HG02763 (cell line): ENCODE results near the gene NRAP.

Source experiments
- ATAC-seq: cut with Tn5 transposase; IDR thresholded peaks from one replicate; pipeline ENCODE4 v1.9.1; 2021; ENCODE audit warnings: mild to moderate bottlenecking, moderate library complexity; ENCODE audit not compliant: unreplicated experiment

NRAP gene

DNA sequence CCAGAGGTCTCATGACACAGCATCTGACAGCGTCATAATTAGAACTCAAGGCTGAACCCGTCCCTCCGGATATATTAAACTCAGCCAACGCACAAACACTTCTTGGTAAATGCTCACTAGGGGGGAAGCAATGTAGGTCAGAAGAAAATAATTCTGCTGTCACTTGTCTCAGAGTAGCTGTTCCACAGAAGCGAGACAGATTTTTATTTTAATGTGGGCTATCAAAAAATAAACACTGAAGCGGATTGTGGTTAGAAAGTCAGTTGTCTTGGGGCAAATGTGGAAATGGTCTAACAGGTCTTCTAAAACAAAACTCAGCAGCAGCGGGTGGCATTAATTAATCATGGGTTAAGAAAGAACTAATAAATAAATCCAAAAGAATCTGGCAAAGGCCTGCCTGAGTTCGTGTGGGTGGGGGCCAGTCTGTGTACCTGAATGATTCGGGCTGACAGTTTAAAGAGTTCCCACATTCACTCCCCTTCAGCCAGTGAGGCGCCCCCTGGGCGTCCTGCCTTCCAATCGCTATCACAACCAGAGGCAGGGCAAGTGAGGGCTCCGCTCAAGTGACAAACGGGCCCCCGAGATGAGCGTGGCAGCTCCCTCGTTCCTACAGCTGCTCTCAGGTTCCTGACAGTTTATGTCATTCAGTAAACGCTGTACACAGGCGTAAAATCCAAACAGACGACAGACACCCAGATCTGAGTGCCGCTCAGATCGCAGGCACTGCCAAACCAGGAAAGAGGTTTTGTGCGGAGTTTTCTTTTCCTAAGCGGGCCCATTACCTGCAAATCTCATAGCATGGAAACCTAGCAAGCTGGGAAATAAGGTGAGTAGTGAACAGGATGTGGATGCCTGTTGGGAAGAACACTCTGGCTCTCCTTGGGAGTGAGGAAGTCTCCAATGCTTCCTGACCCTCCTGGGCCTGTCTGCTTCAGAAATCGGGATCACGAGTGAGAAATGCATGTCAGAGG lies 52.9 kb downstream of the NRAP start:
- ATAC-seq = no peak

DNA sequence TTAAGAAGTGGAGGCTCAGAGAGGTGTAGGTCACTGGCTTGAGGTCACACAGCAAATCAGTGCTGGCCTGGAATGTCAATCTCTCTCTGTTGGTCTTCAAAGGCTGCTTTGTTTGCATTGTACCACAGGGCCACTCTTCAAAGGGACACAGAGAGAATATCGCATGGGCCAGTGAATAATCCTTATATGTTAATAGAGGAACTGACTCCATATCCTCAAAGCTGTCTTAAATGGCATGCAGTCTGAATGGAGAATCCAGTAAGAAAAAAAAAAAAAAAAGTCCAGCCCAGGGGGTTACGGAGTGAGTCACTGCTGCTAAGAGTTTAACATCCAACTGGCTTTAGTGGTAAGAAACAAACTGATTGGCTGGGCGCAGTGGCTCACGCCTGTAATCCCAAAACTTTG lies 54.1 kb downstream of the NRAP start:
- ATAC-seq = no peak

DNA sequence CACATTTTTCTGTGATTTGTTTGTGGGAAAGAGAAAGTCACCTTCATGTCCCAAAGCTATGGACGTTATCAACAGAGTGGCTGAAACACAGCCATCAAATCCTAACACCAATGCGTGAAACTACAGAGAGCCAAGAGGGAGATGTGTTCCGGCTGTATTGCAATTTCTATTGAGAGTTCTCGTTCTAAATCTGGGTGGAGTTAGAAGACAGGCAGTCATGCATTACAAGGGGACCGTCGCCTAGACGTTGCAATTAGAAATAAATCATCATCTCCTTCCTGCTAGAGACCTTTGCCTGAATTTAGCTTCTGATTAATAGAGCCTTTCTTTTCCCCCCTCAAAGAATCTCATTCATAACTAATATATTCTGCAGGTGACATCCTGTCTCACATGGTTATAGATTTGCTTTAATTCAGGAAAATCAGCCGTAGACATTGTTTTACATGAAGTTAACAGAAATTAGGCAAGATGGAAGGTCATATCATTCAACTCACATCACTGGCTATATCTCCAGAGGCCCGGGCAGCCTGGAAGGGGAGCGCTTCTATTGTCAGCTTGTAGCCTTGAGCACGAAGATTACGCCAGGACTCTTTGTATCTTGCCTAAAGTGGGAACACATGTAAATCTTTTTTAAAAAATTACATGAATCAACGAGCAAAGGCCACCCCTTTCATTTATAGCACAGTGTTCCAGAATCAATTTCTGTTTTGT lies 58.4 kb downstream of the NRAP start:
- no peak for ATAC-seq

DNA sequence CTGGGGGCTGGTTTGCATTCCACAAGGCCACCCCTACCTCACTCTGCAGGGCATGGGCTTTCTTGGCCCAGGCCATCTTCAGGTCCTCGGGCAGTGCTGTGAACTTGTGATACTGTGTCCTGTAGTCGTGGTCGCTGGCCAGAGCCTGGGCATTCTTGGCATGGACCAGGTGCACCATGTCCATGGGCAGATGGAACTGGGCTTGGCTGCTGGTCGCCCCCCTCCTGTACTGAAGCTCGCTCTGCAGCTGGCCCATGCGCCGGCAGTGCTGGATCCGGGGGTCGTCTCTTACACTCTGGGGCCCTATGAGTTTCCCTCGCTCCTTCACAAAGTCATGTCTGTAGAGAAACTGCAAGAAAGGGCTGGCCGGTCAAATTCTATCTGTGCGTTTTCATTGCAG lies 59.3 kb downstream of the NRAP start:
- no peak for ATAC-seq

DNA sequence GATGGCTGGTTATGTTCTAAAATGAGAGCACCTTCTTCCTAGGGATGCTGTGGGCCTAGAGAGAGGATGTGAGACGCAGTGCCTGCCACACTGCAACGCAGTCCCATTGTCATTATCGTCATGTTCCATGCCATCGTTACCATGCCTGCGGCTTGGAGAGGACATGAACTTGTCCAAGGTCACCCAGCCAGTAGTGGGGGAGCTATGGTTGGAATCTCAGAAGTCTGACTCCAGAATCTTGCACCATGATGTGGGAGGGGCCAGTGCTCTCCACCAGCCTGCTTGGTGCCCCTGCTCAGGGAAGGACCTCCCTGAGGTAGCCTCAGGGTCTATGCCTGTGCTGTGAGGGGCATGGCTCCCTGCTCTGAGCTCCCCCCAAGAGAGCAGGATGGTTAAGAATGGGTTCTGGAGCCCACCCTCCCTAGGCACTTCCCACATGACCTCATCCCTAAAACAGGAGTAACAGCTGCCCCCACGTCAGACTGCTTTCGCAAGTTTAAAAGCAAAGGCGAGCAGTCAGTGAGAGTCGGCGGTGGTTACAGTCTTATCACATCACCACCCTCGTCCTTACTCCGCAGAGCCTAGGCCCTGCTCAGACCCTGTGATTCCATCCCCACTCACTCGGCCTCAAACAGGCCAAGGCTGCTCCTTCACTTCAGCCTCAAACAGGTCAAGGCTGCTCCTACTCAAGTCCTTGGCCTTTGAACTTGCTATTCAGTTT lies 60.6 kb downstream of the NRAP start:
- no peak for ATAC-seq

DNA sequence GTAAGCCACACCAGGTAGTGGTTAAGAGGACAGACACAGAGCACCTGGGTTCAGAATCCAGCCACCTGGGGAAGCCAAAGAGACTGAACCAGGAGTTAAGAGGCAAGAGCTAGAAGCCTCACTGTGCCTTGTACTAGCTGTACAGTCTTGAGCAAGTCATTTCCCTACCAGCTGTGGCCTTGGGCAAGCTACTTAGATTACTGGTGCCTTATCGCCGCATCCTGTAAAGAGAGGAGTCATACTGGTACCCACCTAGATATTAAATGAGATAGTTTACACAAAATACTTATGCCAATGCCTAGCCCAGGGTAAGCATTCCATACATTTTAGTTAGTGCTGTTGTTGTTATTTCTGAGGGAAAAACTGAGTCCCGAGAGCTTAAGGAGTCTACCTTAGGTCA lies 63.3 kb downstream of the NRAP start:
- no peak for ATAC-seq

DNA sequence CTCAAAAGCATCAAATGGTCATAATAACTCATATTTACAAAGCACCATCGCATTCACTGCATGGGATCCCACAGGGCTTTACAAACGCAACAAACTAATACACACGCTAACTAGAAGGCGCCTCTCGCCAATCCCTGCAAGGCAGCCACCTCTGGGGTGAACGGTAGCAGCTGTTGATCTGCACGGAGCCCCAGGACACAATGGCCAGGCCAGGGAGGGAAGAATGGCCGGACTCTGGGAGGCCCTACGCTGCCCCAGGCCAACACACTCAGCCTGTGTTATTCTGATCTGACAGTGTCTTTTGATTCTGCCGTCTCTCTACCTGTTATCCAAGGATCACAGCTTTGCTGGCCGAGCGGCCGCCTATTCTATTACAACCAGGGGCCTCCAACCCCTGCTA lies 69.2 kb downstream of the NRAP start:
- ATAC-seq = no peak

DNA sequence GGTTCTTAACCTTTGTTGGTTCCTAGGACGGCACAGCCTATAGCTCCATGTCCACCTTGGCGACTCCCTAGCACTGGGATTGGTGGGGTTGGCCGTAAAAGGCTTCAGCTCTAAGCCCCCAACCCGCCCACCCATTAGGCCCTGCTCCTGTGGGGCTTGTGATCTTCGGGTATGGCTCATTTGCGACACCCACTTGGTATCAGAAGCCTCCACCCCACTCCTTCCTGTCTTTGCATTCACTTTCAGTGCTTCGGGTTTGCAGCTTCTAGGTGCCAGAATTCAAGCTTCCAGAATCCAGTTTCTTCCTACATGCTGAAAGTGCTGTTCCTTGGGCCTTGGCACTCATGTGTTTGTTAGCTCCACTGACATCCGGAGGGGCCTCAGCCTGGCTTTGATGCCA lies 71.5 kb downstream of the NRAP start:
- ATAC-seq = no peak

DNA sequence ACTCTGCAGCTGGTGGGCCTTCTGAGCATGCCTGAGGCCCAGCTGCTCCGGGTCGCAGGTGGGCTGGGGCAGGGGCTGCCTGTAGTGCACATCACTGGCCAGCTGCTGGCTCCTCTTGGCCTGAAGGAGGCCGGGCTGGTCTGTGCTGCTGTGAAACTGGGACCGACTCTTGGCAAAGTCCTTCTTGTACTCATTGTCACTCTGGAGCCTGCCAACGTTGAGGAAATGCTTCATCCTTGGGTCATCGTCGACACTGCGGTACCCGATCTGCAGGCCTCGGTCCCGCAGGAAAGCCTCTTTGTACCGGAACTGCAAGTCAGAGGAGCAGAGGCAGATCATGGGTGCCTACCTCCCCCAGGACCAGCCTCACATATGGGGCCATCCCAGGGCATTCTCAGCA lies 73.3 kb downstream of the NRAP start:
- ATAC-seq = no peak

DNA sequence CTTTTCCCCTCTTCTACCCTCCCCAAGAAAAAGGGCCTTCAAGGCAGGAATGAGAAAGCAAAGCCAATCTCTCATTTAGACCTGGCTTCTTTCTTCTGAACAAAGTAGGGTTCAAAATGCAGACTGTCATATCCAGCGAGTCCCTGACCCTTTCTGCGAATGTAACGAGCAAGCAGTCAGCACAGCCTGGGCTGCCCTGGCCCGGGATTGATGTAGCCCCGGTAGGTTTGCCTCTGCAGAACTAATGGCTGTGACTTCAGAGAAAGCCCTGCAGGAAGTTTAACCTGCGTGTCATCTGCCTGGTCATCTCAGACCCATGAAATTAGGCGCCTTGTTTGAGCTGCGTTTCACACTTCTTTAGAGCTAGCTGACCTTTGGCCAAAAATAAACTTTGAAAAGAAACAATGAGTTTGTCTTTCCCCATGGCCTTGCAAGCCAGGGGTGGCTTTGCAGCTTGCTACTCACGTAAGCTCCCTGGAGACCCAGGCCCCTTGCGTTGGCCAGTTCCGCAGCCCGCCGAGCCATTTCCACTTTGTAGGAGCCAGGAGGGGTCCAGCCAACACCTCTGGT lies 74.6 kb downstream of the NRAP start:
- no peak for ATAC-seq

DNA sequence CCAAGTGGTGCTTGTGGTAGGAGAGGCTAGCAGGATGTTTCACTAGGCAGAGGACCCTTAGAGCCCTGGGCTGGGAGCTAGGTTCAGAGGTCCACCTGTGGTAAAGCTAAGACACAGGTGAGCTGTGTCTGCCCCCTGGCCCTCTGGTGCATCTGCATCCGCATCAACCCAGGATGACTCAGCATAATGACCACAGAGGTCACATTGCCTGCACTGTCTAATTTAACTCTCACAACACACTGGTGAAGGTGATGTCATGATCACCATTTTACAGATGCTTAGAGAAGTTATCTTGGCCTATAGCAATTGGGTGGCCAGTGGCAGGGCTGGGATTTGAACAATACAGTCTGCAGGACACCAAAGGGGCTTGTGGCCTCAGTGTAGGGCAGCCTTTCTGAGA lies 77.9 kb downstream of the NRAP start:
- ATAC-seq = no peak

DNA sequence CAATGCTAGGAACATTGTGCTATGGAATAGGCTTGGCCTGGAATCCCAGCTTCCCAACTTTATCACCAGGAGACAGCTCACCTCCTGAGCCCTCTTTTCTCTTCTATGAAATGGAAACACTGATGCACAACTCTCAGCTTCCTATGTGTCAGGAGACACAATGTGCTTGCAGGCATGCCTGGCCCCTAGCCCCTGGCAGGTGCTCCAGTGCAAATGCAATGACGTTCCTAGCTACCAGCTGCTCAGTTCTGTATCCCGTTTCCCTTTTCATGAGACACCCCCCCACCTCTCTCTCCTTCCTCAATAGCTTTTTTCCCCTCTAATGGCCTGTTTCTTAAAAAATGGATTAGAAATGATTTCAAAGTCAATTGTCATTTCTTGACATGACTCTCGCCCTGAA lies 80.3 kb downstream of the NRAP start:
- no peak for ATAC-seq

DNA sequence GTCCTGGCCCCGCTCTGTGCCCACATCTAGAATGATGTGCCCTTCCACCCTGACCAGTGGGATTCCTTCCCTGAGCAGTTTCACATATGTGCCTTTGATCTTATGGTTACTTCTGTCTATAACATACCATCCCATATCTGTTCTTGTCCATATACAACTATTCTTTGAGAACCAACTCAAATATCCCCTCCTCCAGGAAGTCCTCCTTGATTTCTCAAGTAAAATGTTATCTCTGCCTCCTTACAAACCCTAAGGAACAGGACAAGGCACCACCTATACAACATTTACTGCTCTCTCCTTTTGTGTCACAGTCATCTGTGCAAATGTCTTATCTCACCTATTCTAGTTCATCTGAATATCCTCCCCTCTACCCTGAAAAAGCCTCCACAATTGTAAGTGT lies 82.7 kb downstream of the NRAP start:
- no peak for ATAC-seq

DNA sequence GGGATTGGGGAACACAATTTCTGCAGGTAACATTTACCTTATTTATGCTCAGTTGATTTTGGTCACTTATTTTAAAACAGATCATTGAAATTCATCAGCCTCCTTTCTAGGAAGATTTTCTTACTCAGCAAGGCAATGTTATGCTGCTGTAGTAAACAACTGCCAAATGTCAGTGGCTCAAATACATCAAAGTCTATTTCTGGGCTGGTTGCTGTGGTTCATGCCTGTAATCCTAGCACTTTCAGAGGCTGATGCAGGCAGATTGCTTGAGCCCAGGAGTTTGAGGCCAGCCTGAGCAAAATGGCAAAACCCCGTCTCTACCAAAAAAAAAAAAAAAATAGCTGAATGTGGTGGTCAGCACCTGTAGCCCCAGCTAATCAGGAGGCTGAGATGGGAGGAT lies 85.1 kb downstream of the NRAP start:
- ATAC-seq = no peak

DNA sequence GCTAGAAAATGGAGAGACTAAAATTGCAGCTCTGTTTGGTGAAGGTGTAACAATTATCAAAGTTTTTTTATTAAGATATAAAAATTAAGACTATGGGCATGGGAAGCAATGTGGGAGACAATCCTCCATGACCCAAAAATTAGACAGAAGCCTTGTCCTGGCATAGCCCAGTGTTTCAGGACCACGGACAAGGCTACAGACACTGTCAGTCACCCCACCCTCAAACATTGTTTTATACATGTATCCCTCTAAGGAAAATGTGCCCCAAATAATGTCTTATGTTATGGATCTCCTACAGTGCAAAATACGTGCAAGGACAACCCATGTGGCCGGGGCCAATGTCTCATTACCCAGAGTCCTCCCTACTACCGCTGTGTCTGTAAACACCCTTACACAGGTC lies 87.0 kb downstream of the NRAP start:
- ATAC-seq = no peak

DNA sequence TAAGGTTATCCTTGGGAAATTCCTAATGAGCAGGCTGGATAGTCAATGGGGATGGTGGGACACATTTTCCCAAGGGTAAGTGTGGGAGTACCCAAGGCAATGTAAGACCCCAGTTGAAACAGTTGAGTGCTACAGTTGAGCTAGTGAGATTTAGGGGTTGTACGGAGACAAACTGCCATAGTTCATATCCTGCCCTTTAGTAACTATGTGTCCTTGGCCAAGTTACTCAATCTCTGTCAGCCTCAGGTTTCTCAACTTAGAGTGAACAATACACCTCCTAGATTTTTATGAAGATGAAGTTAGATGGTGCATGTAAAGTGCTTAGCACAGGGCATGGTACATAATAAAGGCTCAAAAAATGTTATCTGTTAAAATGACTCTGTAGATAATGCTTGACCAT lies 90.5 kb downstream of the NRAP start:
- ATAC-seq = no peak

DNA sequence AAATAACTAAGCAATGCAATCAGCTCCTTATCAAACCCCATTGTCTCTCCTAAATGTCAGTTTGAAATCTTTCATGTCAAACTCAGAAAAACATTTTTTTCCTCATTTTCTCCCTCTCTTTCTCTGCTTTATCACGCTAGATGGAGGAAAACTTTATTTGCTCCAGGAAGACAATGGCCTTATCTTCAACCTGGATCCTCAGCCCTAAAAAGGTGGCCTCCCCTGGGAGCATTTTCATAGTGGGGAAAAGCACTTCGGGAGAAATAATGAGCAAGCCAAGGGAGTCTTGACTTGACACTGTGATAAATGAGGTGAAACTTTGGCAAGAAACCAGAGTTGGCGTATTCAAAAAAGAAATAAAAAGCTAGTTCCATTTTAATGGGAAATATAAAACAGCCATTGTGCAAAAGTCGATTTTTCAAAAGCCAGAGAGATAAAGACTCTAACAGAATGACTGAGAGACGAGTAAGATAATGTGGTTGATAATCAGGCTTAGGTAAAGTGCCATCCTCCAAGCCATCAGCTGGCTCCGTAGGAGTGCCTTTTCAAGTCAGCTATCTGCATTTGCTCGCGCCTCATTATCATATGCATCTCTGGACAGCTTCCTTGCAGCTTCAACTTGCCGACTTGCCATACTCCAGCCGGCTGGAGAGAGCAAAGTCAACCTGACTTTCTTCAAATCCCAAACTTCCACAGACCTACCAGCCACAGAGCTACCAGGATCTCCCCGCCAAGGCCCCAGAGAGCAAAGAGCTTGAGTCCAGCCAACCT lies 91.1 kb downstream of the NRAP start:
- no peak for ATAC-seq

DNA sequence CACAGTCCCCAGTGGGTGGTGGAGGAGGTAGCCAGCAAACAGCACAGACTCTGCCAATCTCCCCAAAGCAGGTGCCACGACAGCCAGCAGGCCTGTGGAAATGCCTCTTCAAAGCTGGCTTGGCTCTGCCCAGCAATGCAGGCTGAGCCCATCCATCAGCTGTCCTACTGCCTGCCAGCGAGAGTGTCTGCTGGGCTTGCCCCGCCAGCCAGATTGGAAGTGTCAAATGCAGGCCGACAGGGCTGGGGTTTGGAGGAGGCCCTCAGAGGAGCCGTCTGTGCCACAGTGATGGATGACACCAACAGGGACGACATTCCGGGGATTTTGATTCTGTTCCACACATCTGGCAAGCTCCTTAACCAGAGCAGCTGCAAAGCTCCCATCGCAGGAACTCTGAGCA lies 94.3 kb downstream of the NRAP start:
- no peak for ATAC-seq

DNA sequence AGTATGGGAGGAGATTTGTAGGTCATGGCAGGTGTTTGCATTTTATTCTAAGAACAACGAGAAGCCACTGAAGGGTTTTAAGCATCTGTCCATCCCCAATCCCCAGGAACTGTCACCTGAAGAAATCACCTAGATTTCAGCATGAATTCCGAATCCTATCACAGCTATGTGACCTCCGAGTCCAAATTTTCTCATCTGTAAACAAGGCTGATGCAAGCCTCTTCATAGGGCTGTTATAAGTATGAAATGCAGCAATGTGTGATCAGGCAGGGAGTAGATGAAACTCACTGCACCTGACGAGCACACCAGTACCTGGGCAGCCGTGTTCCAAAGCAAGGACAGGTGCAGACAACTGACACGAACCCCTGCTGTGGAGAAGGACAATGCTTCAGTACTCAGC lies 97.0 kb downstream of the NRAP start:
- no peak for ATAC-seq

DNA sequence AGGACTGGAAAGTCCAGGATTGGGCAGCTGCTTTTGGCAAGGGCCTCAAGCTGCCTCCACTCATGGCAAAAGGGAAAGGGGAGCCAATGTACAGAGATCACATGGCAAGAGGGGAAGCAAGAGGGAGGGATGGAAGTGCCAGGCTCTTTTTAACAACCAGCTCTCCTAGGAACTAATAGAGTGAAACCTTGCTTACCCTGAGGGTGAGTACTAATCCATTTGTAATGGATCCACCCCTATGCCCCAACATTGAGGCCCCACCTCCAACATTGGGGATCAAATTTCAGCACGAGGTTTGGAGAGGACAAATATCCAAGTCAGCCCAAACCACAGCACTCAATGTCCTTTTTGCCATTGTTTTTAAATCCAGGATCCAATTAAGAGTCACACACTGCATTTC lies 98.5 kb downstream of the NRAP start:
- ATAC-seq = no peak
